ENCODE measurements around the gene TUT1. TPM values are rescaled to one million over a fixed set of nuclear protein-coding genes. Genes with fewer than 3 reads are reported as not detected.

The TUT1 gene
- total RNA-seq, 1 donor from 2014 or later: 23.1 TPM

GRCh38 chr11:62539238-62539925 lies 51.9 kb downstream of the TUT1 start:
- H3K27me3 Mint-ChIP-seq: peaks cover 15% of the 10 kb centered on the region
- no peak for DNase-seq (ENCODE audit: low spot score, unreplicated experiment)
- peaks cover 5% of the 10 kb centered on the region for H3K36me3 Mint-ChIP-seq (ENCODE audit: insufficient read depth)
- no peak overlapping the region for H3K4me3 Mint-ChIP-seq (ENCODE audit: low read depth)
- no peak overlapping the region for H3K27ac Mint-ChIP-seq
- H3K4me1 Mint-ChIP-seq (ENCODE audit: low read depth): peaks cover 20% of the 10 kb centered on the region
- no peak for TF ChIP-seq CTCF (IDR thresholded peaks at IDR 0.05; ENCODE audit: unreplicated experiment)
- no peaks in the 10 kb centered on the region for H3K9me3 Mint-ChIP-seq (ENCODE audit: low read depth)

GRCh38 chr11:62538470-62539237 lies 52.7 kb downstream of the TUT1 start:
- no peak overlapping the region for H3K4me3 Mint-ChIP-seq (ENCODE audit: low read depth)
- H3K4me1 Mint-ChIP-seq (ENCODE audit: low read depth): peaks cover 20% of the 10 kb centered on the region
- DNase-seq (ENCODE audit: low spot score, unreplicated experiment): no peak
- peaks cover 8% of the 10 kb centered on the region for H3K27me3 Mint-ChIP-seq
- TF ChIP-seq CTCF (IDR thresholded peaks at IDR 0.05; ENCODE audit: unreplicated experiment): no peak
- H3K27ac Mint-ChIP-seq: peak overlapping the region; percentile 25
- H3K9me3 Mint-ChIP-seq (ENCODE audit: low read depth): no peaks in the 10 kb centered on the region
- H3K36me3 Mint-ChIP-seq (ENCODE audit: insufficient read depth): peaks cover 7% of the 10 kb centered on the region

- peaks cover 7% of the 10 kb centered on the region for H3K36me3 Mint-ChIP-seq (ENCODE audit: insufficient read depth)
Observed at GRCh38 chr11:62536301-62536957, 54.9 kb downstream of the TUT1 start.

GRCh38 chr11:62535802-62536201 lies 55.5 kb downstream of the TUT1 start:
- DNase-seq (ENCODE audit: low spot score, unreplicated experiment): no peak
- Mint-ChIP-seq H3K4me1 (ENCODE audit: low read depth) (peaks cover 7% of the 10 kb centered on the region), H3K4me3 (ENCODE audit: low read depth) (no peak overlapping the region), H3K9me3 (ENCODE audit: low read depth) (no peaks in the 10 kb centered on the region), H3K36me3 (ENCODE audit: insufficient read depth) (peaks cover 7% of the 10 kb centered on the region), H3K27me3 (no peaks in the 10 kb centered on the region), H3K27ac (no peak overlapping the region)
- TF ChIP-seq CTCF (IDR thresholded peaks at IDR 0.05; ENCODE audit: unreplicated experiment): no peak

More at GRCh38 chr11:62536301-62536957, 54.9 kb downstream of the TUT1 start:
- TF ChIP-seq CTCF (IDR thresholded peaks at IDR 0.05; ENCODE audit: unreplicated experiment): no peak
- Mint-ChIP-seq H3K27me3 (no peaks in the 10 kb centered on the region), H3K4me3 (ENCODE audit: low read depth) (no peak overlapping the region), H3K9me3 (ENCODE audit: low read depth) (no peaks in the 10 kb centered on the region), H3K4me1 (ENCODE audit: low read depth) (peaks cover 9% of the 10 kb centered on the region), H3K27ac (peak overlapping the region; percentile 30)
- DNase-seq (ENCODE audit: low spot score, unreplicated experiment): no peak

GRCh38 chr11:62534779-62535545 lies 56.4 kb downstream of the TUT1 start:
- Mint-ChIP-seq H3K4me1 (ENCODE audit: low read depth) (peaks cover 7% of the 10 kb centered on the region), H3K27ac (no peak overlapping the region), H3K36me3 (ENCODE audit: insufficient read depth) (peaks cover 7% of the 10 kb centered on the region), H3K27me3 (no peaks in the 10 kb centered on the region), H3K9me3 (ENCODE audit: low read depth) (no peaks in the 10 kb centered on the region), H3K4me3 (ENCODE audit: low read depth) (no peak overlapping the region)
- no peak for DNase-seq (ENCODE audit: low spot score, unreplicated experiment)
- TF ChIP-seq CTCF (IDR thresholded peaks at IDR 0.05; ENCODE audit: unreplicated experiment): no peak

All from progenitor cell of endocrine pancreas (in vitro differentiated cells).